Measurements from ENCODE around the gene CLSTN2. TPM values are rescaled to one million over a fixed set of nuclear protein-coding genes. Genes with fewer than 3 reads are reported as not detected.

Gene CLSTN2
- total RNA-seq, 4 donors from 2014 or later, result 13.4 to 21.3 (median 19.4) TPM

- Histone ChIP-seq H3K9me3 (peaks cover 0 to 7% (median 0%) of the 10 kb centered on the region in 4 donors), H3K36me3 (no peaks in the 10 kb centered on the region), H3K27me3 (no peaks in the 10 kb centered on the region), H3K27ac (no peak overlapping the region), H3K4me1 (no peaks in the 10 kb centered on the region), H3K4me3 (no peak overlapping the region)
- TF ChIP-seq CTCF (IDR thresholded peaks at IDR 0.05) (no peak), EP300 (IDR thresholded peaks at IDR 0.05) (no peak), POLR2A (IDR thresholded peaks at IDR 0.05) (no peak)
- DNase-seq (ENCODE audit: low spot score in 2 of 2), result no peak
Measured at GRCh38 chr3:140068494-140069017, 133.6 kb downstream of the CLSTN2 start.

- no peak overlapping the region for H3K27ac ChIP-seq
- DNase-seq (ENCODE audit: low spot score in 2 of 2), result no peak
- TF ChIP-seq CTCF (IDR thresholded peaks at IDR 0.05), result no peak
- no peak for TF ChIP-seq EP300 (IDR thresholded peaks at IDR 0.05)
- no peaks in the 10 kb centered on the region for H3K27me3 ChIP-seq
- 78 to 89% methylated on average over 3 of the region's 3 CpGs for WGBS, 2 donors
- no peaks in the 10 kb centered on the region for H3K4me1 ChIP-seq
- no peaks in the 10 kb centered on the region for H3K36me3 ChIP-seq
- H3K9me3 ChIP-seq, result no peaks in the 10 kb centered on the region
- no peak overlapping the region for H3K4me3 ChIP-seq
Measured at GRCh38 chr3:140073278-140074045, 138.5 kb downstream of the CLSTN2 start.

- TF ChIP-seq EP300 (IDR thresholded peaks at IDR 0.05) (no peak), CTCF (IDR thresholded peaks at IDR 0.05) (no peak), POLR2A (IDR thresholded peaks at IDR 0.05) (no peak)
- H3K27ac ChIP-seq, result no peak overlapping the region
- no peaks in the 10 kb centered on the region for H3K4me1 ChIP-seq
- H3K4me3 ChIP-seq, result no peak overlapping the region
- no peaks in the 10 kb centered on the region for H3K9me3 ChIP-seq
- H3K27me3 ChIP-seq, result no peaks in the 10 kb centered on the region
- no peak for DNase-seq (ENCODE audit: low spot score in 2 of 2)
- 78 to 85% methylated on average over 3 of the region's 3 CpGs for WGBS, 2 donors
- H3K36me3 ChIP-seq, result no peaks in the 10 kb centered on the region
Measured at GRCh38 chr3:140076552-140076951, 141.6 kb downstream of the CLSTN2 start.

DNA sequence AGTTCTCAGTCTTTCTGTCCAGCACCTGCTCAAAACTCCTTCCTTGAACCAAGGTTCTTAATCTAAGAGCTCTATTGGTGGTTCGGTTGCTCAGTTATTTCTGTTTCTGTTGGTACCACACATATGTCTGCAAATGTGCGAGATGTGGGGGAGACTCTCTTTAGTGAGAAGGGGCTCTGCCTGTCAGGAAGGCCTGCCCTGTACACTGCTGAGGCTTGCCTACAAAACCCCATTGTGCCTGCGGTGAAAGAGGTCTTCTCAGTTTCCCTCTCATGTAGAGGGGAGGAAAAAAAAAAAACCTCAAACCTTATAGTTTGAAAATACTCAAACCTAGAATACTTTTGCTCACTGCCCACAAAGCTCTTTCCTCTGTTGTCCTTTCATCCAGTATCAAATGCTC lies 142.4 kb downstream of the CLSTN2 start:
- H3K4me3 ChIP-seq, result no peak overlapping the region
- H3K36me3 ChIP-seq, result no peaks in the 10 kb centered on the region
- TF ChIP-seq EP300 (IDR thresholded peaks at IDR 0.05), result no peak
- TF ChIP-seq POLR2A (IDR thresholded peaks at IDR 0.05), result no peak
- TF ChIP-seq CTCF (IDR thresholded peaks at IDR 0.05), result no peak
- 70 to 72% methylated on average over 3 of the region's 3 CpGs for WGBS, 2 donors
- no peaks in the 10 kb centered on the region for H3K9me3 ChIP-seq
- no peak for DNase-seq (ENCODE audit: low spot score in 2 of 2)
- no peaks in the 10 kb centered on the region for H3K4me1 ChIP-seq
- no peaks in the 10 kb centered on the region for H3K27me3 ChIP-seq
- H3K27ac ChIP-seq, result no peak overlapping the region

DNA sequence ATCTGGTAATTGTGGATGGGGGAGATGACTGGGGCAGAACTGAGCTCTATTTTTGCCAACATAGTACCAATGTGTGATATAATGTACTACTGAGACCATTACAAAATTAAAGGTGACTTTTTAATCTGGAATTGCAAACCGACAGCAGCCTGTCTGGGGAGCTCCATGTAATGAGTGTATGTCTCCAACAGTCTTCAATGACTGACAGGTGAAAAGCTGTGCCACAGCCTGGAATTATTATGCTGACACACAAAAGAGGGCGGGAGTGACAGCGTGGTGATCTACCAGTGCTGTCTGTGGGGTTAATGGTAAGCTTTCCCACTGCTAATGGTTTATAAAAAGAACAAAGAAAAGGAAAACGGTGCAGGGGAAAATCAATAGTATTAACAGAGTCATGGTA lies 143.4 kb downstream of the CLSTN2 start:
- no peaks in the 10 kb centered on the region for H3K4me1 ChIP-seq
- H3K9me3 ChIP-seq, result no peaks in the 10 kb centered on the region
- H3K4me3 ChIP-seq, result no peak overlapping the region
- WGBS, 2 donors, result 78 to 84% methylated on average over 4 of the region's 4 CpGs
- no peak for TF ChIP-seq POLR2A (IDR thresholded peaks at IDR 0.05)
- TF ChIP-seq EP300 (IDR thresholded peaks at IDR 0.05), result no peak
- no peak for TF ChIP-seq CTCF (IDR thresholded peaks at IDR 0.05)
- H3K36me3 ChIP-seq, result no peaks in the 10 kb centered on the region
- no peak overlapping the region for H3K27ac ChIP-seq
- H3K27me3 ChIP-seq, result no peaks in the 10 kb centered on the region
- DNase-seq (ENCODE audit: low spot score in 2 of 2), result no peak

All from tibial nerve (tissue), 4 donors.